PC-3 (cell line): ENCODE data around the gene SHCBP1L. TPM values are rescaled to one million over a fixed set of nuclear protein-coding genes. Genes with fewer than 3 reads are reported as not detected.
"Not testable (repeated sequence)": the region's sequence is repeated elsewhere in the genome, so short reads cannot be mapped to it uniquely, and the experiment has no call there.

Source experiments
- ATAC-seq: fragments of 200-7000 bp; cut with Tn5 transposase; 2 replicates; pipeline ENCODE4 v1.9.1; 2020; ENCODE audit warnings: mild to moderate bottlenecking, moderate library complexity
- BruUV-seq: library from RNA; stranded (reverse); fragments of 400-500 nt; replicated peaks from 2 replicates; lab custom pipeline; 2021; lab: Mats Ljungman, UMichigan
- CTCF ChIA-PET: fragments of 300-600 bp; sonication (Branson Sonifier 250); formaldehyde crosslinking; loops from one replicate; lab custom pipeline; 2022; ENCODE audit warnings: antibody characterized with exemption; lab: Charles Lee
- POLR2A ChIA-PET: fragments of 300-600 bp; sonication (Branson Sonifier 250); formaldehyde crosslinking; loops from one replicate; lab custom pipeline; 2022; ENCODE audit warnings: antibody characterized with exemption; ENCODE audit not compliant: unreplicated experiment; lab: Charles Lee
- DNase-seq: peaks from one replicate; pipeline ENCODE4 v3.0.0-alpha.2; 2015
- H2AFZ ChIP-seq: fragments of 300-600 bp; sonication (generic); 2 replicates; pipeline ENCODE4 v1.6.0; 2016; ENCODE audit warnings: antibody characterized with exemption, low read length
- H3F3A ChIP-seq: fragments of 300-600 bp; sonication (generic); one replicate; pipeline ENCODE4 v1.6.0; 2017; ENCODE audit warnings: antibody characterized with exemption, low read length, control low read depth, mild to moderate bottlenecking; ENCODE audit not compliant: unreplicated experiment
- H3K27ac ChIP-seq: fragments of 300-600 bp; sonication (generic); 2 replicates; pipeline ENCODE4 v1.5.1; 2016; ENCODE audit warnings: mild to moderate bottlenecking, low read length
- H3K27me3 ChIP-seq: fragments of 300-600 bp; sonication (generic); 2 replicates; pipeline ENCODE4 v1.6.1; 2016; ENCODE audit warnings: low read length, mixed read lengths
- H3K36me3 ChIP-seq: fragments of 300-600 bp; sonication (generic); 2 replicates; pipeline ENCODE4 v1.6.1; 2016; ENCODE audit warnings: low read depth, mixed run types, low read length, mixed read lengths
- H3K4me1 ChIP-seq: fragments of 300-600 bp; sonication (generic); 2 replicates; pipeline ENCODE4 v1.5.1; 2016; ENCODE audit warnings: low read length; ENCODE audit not compliant: insufficient read depth
- H3K4me2 ChIP-seq: fragments of 300-600 bp; sonication (generic); 2 replicates; pipeline ENCODE4 v1.6.0; 2016; ENCODE audit warnings: low read length
- H3K4me3 ChIP-seq: fragments of 300-600 bp; sonication (generic); 2 replicates; pipeline ENCODE4 v1.5.1; 2016; ENCODE audit warnings: mild to moderate bottlenecking, low read length, mixed read lengths
- H3K79me2 ChIP-seq: fragments of 300-600 bp; sonication (generic); 2 replicates; pipeline ENCODE4 v1.6.1; 2017; ENCODE audit warnings: low read length, mixed read lengths
- H3K9ac ChIP-seq: fragments of 300-600 bp; sonication (generic); 2 replicates; pipeline ENCODE4 v1.6.0; 2016; ENCODE audit warnings: mild to moderate bottlenecking, low read length
- H3K9me2 ChIP-seq: fragments of 300-600 bp; sonication (generic); replicated peaks from 2 replicates; pipeline ENCODE4 v1.6.1; 2016; ENCODE audit warnings: mixed run types, low read length, mixed read lengths
- H3K9me3 ChIP-seq: fragments of 300-600 bp; sonication (generic); 2 replicates; pipeline ENCODE4 v1.6.1; 2016; ENCODE audit warnings: low read length, mixed read lengths
- H4K20me1 ChIP-seq: fragments of 300-600 bp; sonication (generic); 2 replicates; pipeline ENCODE4 v1.6.1; 2016; ENCODE audit warnings: low read length, mixed read lengths
- EZH2 ChIP-seq: fragments of 300-600 bp; sonication (generic); IDR thresholded peaks from one replicate; pipeline ENCODE4 v1.6.1; 2017; ENCODE audit warnings: antibody characterized with exemption, mild to moderate bottlenecking, low read length; ENCODE audit not compliant: unreplicated experiment
- EZH2phosphoT487 ChIP-seq: fragments of 300-600 bp; sonication (generic); IDR thresholded peaks from 2 replicates; pipeline ENCODE4 v1.6.1; 2018; ENCODE audit warnings: mild to moderate bottlenecking, antibody characterized with exemption, low read length, borderline replicate concordance
- intact Hi-C: fragments of 100-400 bp; cut with micrococcal nuclease; formaldehyde crosslinking; loops from 2 replicates; pipeline ENCODE4 v1.9.0; 2023
- total RNA-seq: library from RNA; depleted of rRNA; stranded (reverse); fragments of >200 nt; gene quantifications from 2 replicates; pipeline ENCODE4 v1.2.3, GENCODE V29; 2014
- TF ChIP-seq, protein P1 (sequence below): fragments of 300-600 bp; sonication (generic); conservative IDR thresholded peaks from 2 replicates; pipeline ENCODE4 v1.5.1; 2017; ENCODE audit warnings: antibody characterized with exemption, low read depth, mild to moderate bottlenecking, low read length

The SHCBP1L gene
- total RNA-seq, 1 experiment from 2014 or later: not detected

DNA sequence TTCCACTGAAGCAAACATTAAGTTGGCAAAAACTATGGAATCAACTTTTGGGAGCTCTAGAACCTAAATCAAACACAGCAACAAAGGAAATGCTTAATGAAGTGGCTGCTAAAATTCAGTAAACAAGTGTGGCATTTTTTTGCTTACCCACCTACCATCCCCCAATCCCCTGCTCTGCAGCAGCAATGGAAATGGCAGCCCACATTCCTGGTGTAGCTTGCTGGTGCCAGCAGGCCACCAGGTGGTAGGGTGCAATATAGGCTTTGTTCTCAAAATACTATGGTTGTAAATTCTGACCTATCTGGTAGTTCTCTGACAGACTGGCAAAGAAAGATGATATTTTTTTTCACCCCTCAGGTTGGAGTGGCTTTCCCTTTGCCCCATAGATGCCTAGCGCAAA lies 42.8 kb downstream of the SHCBP1L start:
- Histone ChIP-seq H3K4me2 (no peak overlapping the region), H3K9me3 (no peaks in the 10 kb centered on the region), H3K9me2 (no peaks in the 10 kb centered on the region), H3F3A (no peaks in the 10 kb centered on the region), H4K20me1 (no peaks in the 10 kb centered on the region), H2AFZ (no peak overlapping the region), H3K36me3 (no peaks in the 10 kb centered on the region), H3K79me2 (no peaks in the 10 kb centered on the region), H3K9ac (no peak overlapping the region), H3K4me3 (no peak overlapping the region), H3K27me3 (no peaks in the 10 kb centered on the region), H3K4me1 (no peaks in the 10 kb centered on the region), H3K27ac (no peak overlapping the region)
- BruUV-seq: no TSS peak
- intact Hi-C loops: no loop called here
- DNase-seq (no peak), ATAC-seq (no peak)
- TF ChIP-seq EZH2 (no peak), EZH2phosphoT487 (no peak)
- TF ChIP-seq, protein P1, sequence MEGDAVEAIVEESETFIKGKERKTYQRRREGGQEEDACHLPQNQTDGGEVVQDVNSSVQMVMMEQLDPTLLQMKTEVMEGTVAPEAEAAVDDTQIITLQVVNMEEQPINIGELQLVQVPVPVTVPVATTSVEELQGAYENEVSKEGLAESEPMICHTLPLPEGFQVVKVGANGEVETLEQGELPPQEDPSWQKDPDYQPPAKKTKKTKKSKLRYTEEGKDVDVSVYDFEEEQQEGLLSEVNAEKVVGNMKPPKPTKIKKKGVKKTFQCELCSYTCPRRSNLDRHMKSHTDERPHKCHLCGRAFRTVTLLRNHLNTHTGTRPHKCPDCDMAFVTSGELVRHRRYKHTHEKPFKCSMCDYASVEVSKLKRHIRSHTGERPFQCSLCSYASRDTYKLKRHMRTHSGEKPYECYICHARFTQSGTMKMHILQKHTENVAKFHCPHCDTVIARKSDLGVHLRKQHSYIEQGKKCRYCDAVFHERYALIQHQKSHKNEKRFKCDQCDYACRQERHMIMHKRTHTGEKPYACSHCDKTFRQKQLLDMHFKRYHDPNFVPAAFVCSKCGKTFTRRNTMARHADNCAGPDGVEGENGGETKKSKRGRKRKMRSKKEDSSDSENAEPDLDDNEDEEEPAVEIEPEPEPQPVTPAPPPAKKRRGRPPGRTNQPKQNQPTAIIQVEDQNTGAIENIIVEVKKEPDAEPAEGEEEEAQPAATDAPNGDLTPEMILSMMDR: no peak
- ChIA-PET CTCF (no interaction called here), POLR2A (no interaction called here)

DNA sequence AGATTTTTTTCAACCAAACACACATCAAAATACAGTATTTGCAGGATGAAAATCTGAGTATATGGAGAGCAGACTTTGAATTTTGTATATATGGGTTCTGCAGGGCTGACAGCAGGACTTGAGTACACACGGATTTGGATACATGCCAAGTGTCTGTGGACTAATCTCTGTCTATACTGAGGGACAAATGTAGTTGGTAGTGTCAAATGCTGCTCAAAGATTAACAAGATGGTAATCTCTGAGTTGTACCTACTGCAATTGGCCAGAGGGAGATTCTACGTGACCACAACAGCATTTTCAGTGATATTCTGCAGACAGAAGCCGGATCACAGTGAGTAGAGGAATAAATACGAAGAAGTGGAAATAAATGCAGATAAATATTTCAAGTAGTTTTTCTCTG lies 43.4 kb downstream of the SHCBP1L start:
- no peaks in the 10 kb centered on the region for H3K9me3 ChIP-seq
- no peak overlapping the region for H3K4me3 ChIP-seq
- H3K9me2 ChIP-seq: no peaks in the 10 kb centered on the region
- no TSS peak for BruUV-seq
- no peaks in the 10 kb centered on the region for H4K20me1 ChIP-seq
- CTCF ChIA-PET: no interaction called here
- H3K4me1 ChIP-seq: no peaks in the 10 kb centered on the region
- no peaks in the 10 kb centered on the region for H3K36me3 ChIP-seq
- POLR2A ChIA-PET: no interaction called here
- H3K27me3 ChIP-seq: no peaks in the 10 kb centered on the region
- no peak overlapping the region for H3K27ac ChIP-seq
- no peaks in the 10 kb centered on the region for H3F3A ChIP-seq
- no peaks in the 10 kb centered on the region for H3K79me2 ChIP-seq
- intact Hi-C loops: no loop called here
- TF ChIP-seq EZH2: no peak
- TF ChIP-seq EZH2phosphoT487: no peak
- TF ChIP-seq, protein P1: no peak
- H2AFZ ChIP-seq: no peak overlapping the region
- no peak overlapping the region for H3K9ac ChIP-seq
- no peak overlapping the region for H3K4me2 ChIP-seq
- no peak for ATAC-seq
- DNase-seq: no peak

DNA sequence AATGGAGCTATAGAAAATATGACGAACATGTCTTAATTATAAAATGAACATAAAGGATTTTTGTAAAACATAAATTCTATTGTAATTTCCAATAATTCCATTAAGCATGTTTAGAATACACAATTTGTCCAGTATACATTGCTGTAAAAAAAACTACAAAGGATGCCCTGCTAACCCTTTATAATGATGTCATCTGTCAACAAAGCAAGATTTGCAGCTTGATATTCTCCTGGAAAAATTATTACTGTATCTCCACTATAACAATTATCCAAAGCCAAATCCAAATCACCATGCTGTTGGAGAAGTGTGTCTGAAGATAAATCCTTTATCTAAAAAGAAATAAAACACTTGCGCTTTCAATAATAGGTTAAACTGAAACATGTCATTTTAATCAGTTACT lies 47.6 kb downstream of the SHCBP1L start:
- intact Hi-C loops: no loop called here

DNA sequence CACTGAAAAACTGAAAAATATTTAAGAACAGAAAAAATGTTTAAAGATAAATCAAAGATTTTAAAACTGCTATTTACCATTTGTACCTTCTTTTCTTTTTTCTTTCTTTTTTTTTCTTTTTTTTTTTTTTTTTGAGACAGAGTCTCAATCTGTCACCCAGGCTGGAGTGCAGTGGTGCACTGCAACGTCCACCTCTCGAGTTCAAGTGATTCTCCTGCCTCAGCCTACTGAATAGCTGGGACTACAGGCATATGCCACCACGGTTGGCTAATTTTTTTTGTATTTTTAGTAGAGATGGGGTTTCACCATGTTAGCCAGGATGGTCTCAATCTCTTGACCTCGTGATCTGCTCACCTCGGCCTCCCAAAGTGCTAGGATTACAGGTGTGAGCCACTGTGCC lies 51.0 kb downstream of the SHCBP1L start:
- POLR2A ChIA-PET, DNase-seq, H3K36me3 ChIP-seq, H3K79me2 ChIP-seq, H3K9me3 ChIP-seq, H3K27me3 ChIP-seq, H3K27ac ChIP-seq, ATAC-seq, H3K4me2 ChIP-seq, H3K4me1 ChIP-seq, CTCF ChIA-PET, H3K9ac ChIP-seq, H3K9me2 ChIP-seq, H2AFZ ChIP-seq, H3F3A ChIP-seq, H3K4me3 ChIP-seq, intact Hi-C loops, H4K20me1 ChIP-seq, BruUV-seq: not testable (repeated sequence)

More for the DNA sequence above, 47.6 kb downstream of the SHCBP1L start:
- Histone ChIP-seq H3K9ac (no peak overlapping the region), H3K27me3 (no peaks in the 10 kb centered on the region), H3K9me2 (no peaks in the 10 kb centered on the region), H3K36me3 (no peaks in the 10 kb centered on the region), H3F3A (no peaks in the 10 kb centered on the region), H3K27ac (no peak overlapping the region), H3K4me3 (no peak overlapping the region), H3K9me3 (no peaks in the 10 kb centered on the region), H2AFZ (no peak overlapping the region), H3K4me1 (no peaks in the 10 kb centered on the region), H3K79me2 (no peaks in the 10 kb centered on the region), H3K4me2 (no peak overlapping the region), H4K20me1 (no peaks in the 10 kb centered on the region)
- DNase-seq: no peak
- ChIA-PET CTCF (no interaction called here), POLR2A (no interaction called here)
- no TSS peak for BruUV-seq
- no peak for ATAC-seq
- TF ChIP-seq EZH2phosphoT487 (no peak), EZH2 (no peak)
- TF ChIP-seq, protein P1: no peak
